NT2/D1 (cell line): ENCODE measurements around the gene INVS.

Source experiments
- SUZ12 ChIP-seq: IDR thresholded peaks from 2 replicates; pipeline ENCODE4 v1.6.1; 2011; ENCODE audit not compliant: insufficient read length, insufficient read depth; ENCODE audit errors: extremely low read depth
- YY1 ChIP-seq: IDR thresholded peaks from 2 replicates; pipeline ENCODE4 v1.6.1; 2011; ENCODE audit not compliant: insufficient read length, insufficient read depth

GRCh38 chr9:100117316-100117715 lies 18.3 kb downstream of the INVS start:
- TF ChIP-seq YY1 (no peak), SUZ12 (no peak)
